Ovary (tissue), 9 donors: Measurements from ENCODE around the gene GPC3. TPM values are rescaled to one million over a fixed set of nuclear protein-coding genes. Genes with fewer than 3 reads are reported as not detected.

ENCODE experiments used
- DNase-seq, 5 donors: peaks; one replicate each; pipeline ENCODE4 v3.0.0-alpha.2; 2019 to 2020
- H3K27ac ChIP-seq, 2 donors: fragments of 200-600 bp; one replicate each; pipeline versions ENCODE4 v1.5.1 to v1.8.0; 2019 to 2022
- H3K27me3 ChIP-seq: fragments of 200-600 bp; one replicate; pipeline ENCODE4 v1.8.0; 2022
- H3K36me3 ChIP-seq: fragments of 200-600 bp; sonication (generic); one replicate; pipeline ENCODE4 v1.5.1; 2019
- H3K4me1 ChIP-seq: one replicate; pipeline ENCODE4 v1.8.1; 2013; ENCODE audit warnings: mild to moderate bottlenecking, moderate library complexity; ENCODE audit not compliant: insufficient read depth
- H3K4me3 ChIP-seq: fragments of 200-600 bp; sonication (generic); one replicate; pipeline ENCODE4 v1.5.1; 2017
- H3K9me3 ChIP-seq, 2 donors: fragments of 200-600 bp in 1 of 2; sonication (generic) in 1 of 2; one replicate each; pipeline versions ENCODE4 v1.5.1 to v1.8.1; 2013 to 2019; ENCODE audit warnings: mild to moderate bottlenecking in 1 of 2, moderate library complexity in 1 of 2
- EP300 ChIP-seq: sonication (generic); formaldehyde crosslinking; IDR thresholded peaks from one replicate; pipeline ENCODE4 v1.6.1; 2017; ENCODE audit warnings: antibody characterized with exemption
- POLR2A ChIP-seq: fragments of 450-650 bp; IDR thresholded peaks from one replicate; pipeline ENCODE4 v1.6.1; 2017; ENCODE audit warnings: antibody characterized with exemption, mild to moderate bottlenecking, moderate library complexity
- WGBS, 3 donors: extraction: QIAGEN DNeasy Blood & Tissue Kit in 1 of 3; methylation state at CpG; one replicate each; pipeline versions ENCODE4 v1.1.5 to v1.1.7; 2013 to 2017; 5-methylcytosine and 5-hydroxymethylcytosine counted together
- intact Hi-C, 4 donors: fragments of 100-400 bp; cut with DNase I; formaldehyde crosslinking; loops; one replicate each; pipeline versions ENCODE4 v1.11.0 to v1.15.1; 2022 to 2023
- polyA plus RNA-seq, 2 donors: library from polyadenylated mRNA; stranded (reverse); fragments of 200-250 nt in 1 of 2; fragments of 350-450 nt in 1 of 2; fragmentation: Illumina TruSeq in 1 of 2; extraction: RNeasy Lipid Tissue Mini Kit (QIAGEN cat#74804) in 1 of 2; gene quantifications; one replicate each; pipeline ENCODE4 v1.2.3, GENCODE V29; 2013 to 2014
- total RNA-seq, 7 donors: library from RNA; depleted of rRNA in 2 of 7; stranded (reverse); fragments of >200 nt in 2 of 7; fragmentation: NEBNext Ultra II Directional in 3 of 7; extraction: Animal tissue kit (Norgen Biotek cat#: 25700) in 3 of 7; gene quantifications; one replicate each; pipeline versions ENCODE4 v1.1.0 to v1.2.4, GENCODE V29; 2016 to 2023
- TF ChIP-seq, protein P1 (sequence below), 3 donors: fragments of 450-650 bp in 2 of 3; fragments of 200-600 bp in 1 of 3; IDR thresholded peaks; one replicate each; pipeline versions ENCODE4 v1.5.1 to v1.8.0; 2016 to 2022; ENCODE audit warnings: antibody characterized with exemption in 3 of 3, mild to moderate bottlenecking in 1 of 3
- donor health status: DM: no; HTN: no; CAD: no; lungs with moderate emphysema.
- donor health status: DM: no; HTN: no; CAD: no.
- donor health status: Bipolar disorder and iron deficiency.
- donor health status: DM: yes; HTN: yes; CAD: no.
- donor health status: DM: no; HTN: no; CAD: no.
- donor health status: DM: yes; HTN: yes; CAD: no.

GPC3 gene
- total and polyA plus RNA-seq, 9 donors = 4.5 to 91.8 (median 12.1) TPM

GRCh38 chrX:133909888-133910287, 75.5 kb downstream of the GPC3 start:
- no peaks in the 10 kb centered on the region for H3K4me1 ChIP-seq

GRCh38 chrX:133908223-133908955, 77.0 kb downstream of the GPC3 start:
- Histone ChIP-seq H3K36me3 (no peaks in the 10 kb centered on the region), H3K4me1 (no peaks in the 10 kb centered on the region), H3K9me3 (no peaks in the 10 kb centered on the region), H3K27me3 (no peaks in the 10 kb centered on the region), H3K27ac (no peak overlapping the region), H3K4me3 (no peak overlapping the region)
- TF ChIP-seq, protein P1, sequence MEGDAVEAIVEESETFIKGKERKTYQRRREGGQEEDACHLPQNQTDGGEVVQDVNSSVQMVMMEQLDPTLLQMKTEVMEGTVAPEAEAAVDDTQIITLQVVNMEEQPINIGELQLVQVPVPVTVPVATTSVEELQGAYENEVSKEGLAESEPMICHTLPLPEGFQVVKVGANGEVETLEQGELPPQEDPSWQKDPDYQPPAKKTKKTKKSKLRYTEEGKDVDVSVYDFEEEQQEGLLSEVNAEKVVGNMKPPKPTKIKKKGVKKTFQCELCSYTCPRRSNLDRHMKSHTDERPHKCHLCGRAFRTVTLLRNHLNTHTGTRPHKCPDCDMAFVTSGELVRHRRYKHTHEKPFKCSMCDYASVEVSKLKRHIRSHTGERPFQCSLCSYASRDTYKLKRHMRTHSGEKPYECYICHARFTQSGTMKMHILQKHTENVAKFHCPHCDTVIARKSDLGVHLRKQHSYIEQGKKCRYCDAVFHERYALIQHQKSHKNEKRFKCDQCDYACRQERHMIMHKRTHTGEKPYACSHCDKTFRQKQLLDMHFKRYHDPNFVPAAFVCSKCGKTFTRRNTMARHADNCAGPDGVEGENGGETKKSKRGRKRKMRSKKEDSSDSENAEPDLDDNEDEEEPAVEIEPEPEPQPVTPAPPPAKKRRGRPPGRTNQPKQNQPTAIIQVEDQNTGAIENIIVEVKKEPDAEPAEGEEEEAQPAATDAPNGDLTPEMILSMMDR (IDR thresholded peaks at IDR 0.05) = no peak
- TF ChIP-seq EP300 (no peak), POLR2A (no peak)
- intact Hi-C loops = no loop called here
- DNase-seq = no peak
- WGBS, 3 donors = 58 to 68% (median 66%) methylated on average over 3 of the region's 3 CpGs

More at GRCh38 chrX:133909888-133910287, 75.5 kb downstream of the GPC3 start:
- TF ChIP-seq POLR2A = no peak
- no peak for TF ChIP-seq EP300
- TF ChIP-seq, protein P1 (IDR thresholded peaks at IDR 0.05) = no peak
- no peak for DNase-seq
- Histone ChIP-seq H3K4me3 (no peak overlapping the region), H3K36me3 (no peaks in the 10 kb centered on the region), H3K27ac (no peak overlapping the region), H3K27me3 (no peaks in the 10 kb centered on the region), H3K9me3 (no peaks in the 10 kb centered on the region)
- intact Hi-C loops = no loop called here

- no peaks in the 10 kb centered on the region for H3K4me1 ChIP-seq
- intact Hi-C loops = no loop called here
- DNase-seq = no peak
- no peaks in the 10 kb centered on the region for H3K9me3 ChIP-seq
- H3K27me3 ChIP-seq = no peaks in the 10 kb centered on the region
- no peak overlapping the region for H3K27ac ChIP-seq
- H3K4me3 ChIP-seq = no peak overlapping the region
- TF ChIP-seq POLR2A = no peak
- no peak for TF ChIP-seq EP300
- TF ChIP-seq, protein P1 (IDR thresholded peaks at IDR 0.05) = no peak
- WGBS, 3 donors = 42 to 49% (median 44%) methylated on average over 2 of the region's 2 CpGs
- no peaks in the 10 kb centered on the region for H3K36me3 ChIP-seq
These were observed 77.8 kb downstream of the GPC3 start for GRCh38 chrX:133907606-133908005.

DNA sequence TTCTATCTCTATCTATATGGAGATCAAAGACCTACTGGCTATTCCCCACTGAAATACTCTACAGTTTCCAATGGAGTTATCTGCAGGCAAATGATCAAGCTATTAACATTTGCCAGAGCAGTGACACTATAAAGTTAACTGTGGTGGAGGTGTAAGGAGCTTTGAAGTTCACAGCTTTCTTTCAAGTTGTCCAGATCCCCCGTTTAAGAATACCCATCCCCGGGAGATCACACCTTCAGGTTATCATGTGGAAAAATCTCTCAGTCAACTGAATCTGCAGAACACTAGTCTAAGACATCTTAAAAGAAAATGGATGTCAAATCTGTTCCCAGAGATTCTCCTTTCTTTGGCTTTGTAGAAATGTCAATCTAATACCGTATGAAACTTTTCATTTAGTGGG, 80.1 kb downstream of the GPC3 start:
- TF ChIP-seq POLR2A (no peak), EP300 (no peak)
- TF ChIP-seq, protein P1 (IDR thresholded peaks at IDR 0.05) = no peak
- no peaks in the 10 kb centered on the region for H3K9me3 ChIP-seq
- intact Hi-C loops = no loop called here

More for the DNA sequence above, 80.1 kb downstream of the GPC3 start:
- WGBS, 3 donors = 79 to 84% (median 82%) methylated on average over 3 of the region's 3 CpGs
- DNase-seq = no peak
- H3K27me3 ChIP-seq = no peaks in the 10 kb centered on the region
- no peaks in the 10 kb centered on the region for H3K4me1 ChIP-seq
- H3K4me3 ChIP-seq = no peak overlapping the region
- no peak overlapping the region for H3K27ac ChIP-seq
- H3K36me3 ChIP-seq = no peaks in the 10 kb centered on the region
